Karpas-422 (cell line): Measurements from ENCODE around the gene SERAC1. TPM values are rescaled to one million over a fixed set of nuclear protein-coding genes. Genes with fewer than 3 reads are reported as not detected.

Experiments
- DNase-seq: peaks from one replicate; pipeline ENCODE4 v3.0.0-alpha.2; 2015
- H2AFZ ChIP-seq: fragments of 200-600 bp; sonication (generic); 2 replicates; pipeline ENCODE4 v1.6.1; 2014; ENCODE audit warnings: antibody characterized with exemption, low read length, mixed read lengths
- H3K27ac ChIP-seq: fragments of 200-600 bp; sonication (generic); 2 replicates; pipeline ENCODE4 v1.5.1; 2014; ENCODE audit warnings: mild to moderate bottlenecking, low read length, moderate library complexity
- H3K27me3 ChIP-seq: fragments of 200-600 bp; sonication (generic); 2 replicates; pipeline ENCODE4 v1.6.1; 2014; ENCODE audit warnings: low read length, mixed read lengths
- H3K36me3 ChIP-seq: fragments of 200-600 bp; sonication (generic); 2 replicates; pipeline ENCODE4 v1.6.1; 2014; ENCODE audit warnings: low read length, mixed read lengths; ENCODE audit not compliant: insufficient read depth
- H3K4me1 ChIP-seq: fragments of 200-600 bp; sonication (generic); 2 replicates; pipeline ENCODE4 v1.6.1; 2014; ENCODE audit warnings: mild to moderate bottlenecking, low read length, mixed read lengths
- H3K4me2 ChIP-seq: fragments of 200-600 bp; sonication (generic); 2 replicates; pipeline ENCODE4 v1.6.1; 2014; ENCODE audit warnings: low read length, low read depth, mild to moderate bottlenecking; ENCODE audit not compliant: poor library complexity, severe bottlenecking
- H3K4me3 ChIP-seq: fragments of 200-600 bp; sonication (generic); 2 replicates; pipeline ENCODE4 v1.5.1; 2014; ENCODE audit warnings: mild to moderate bottlenecking, antibody characterized with exemption, low read length, mixed read lengths
- H3K79me2 ChIP-seq: fragments of 200-600 bp; sonication (generic); 2 replicates; pipeline ENCODE4 v1.6.1; 2014; ENCODE audit warnings: mild to moderate bottlenecking, low read length, mixed read lengths
- H3K9ac ChIP-seq: fragments of 200-600 bp; sonication (generic); 2 replicates; pipeline ENCODE4 v1.6.0; 2014; ENCODE audit warnings: low read length
- H3K9me2 ChIP-seq: fragments of 200-600 bp; sonication (generic), shearing (Covaris generic); replicated peaks from 2 replicates; pipeline ENCODE4 v1.6.0; 2014; ENCODE audit warnings: mild to moderate bottlenecking, low read length, moderate library complexity; ENCODE audit not compliant: insufficient read depth
- H3K9me3 ChIP-seq: fragments of 300-700, 200-600 bp; sonication (generic); 2 replicates; pipeline ENCODE4 v1.6.1; 2014; ENCODE audit warnings: low read length, mixed read lengths
- H4K20me1 ChIP-seq: fragments of 200-600 bp; sonication (generic); 2 replicates; pipeline ENCODE4 v1.6.1; 2014; ENCODE audit warnings: mild to moderate bottlenecking, antibody characterized with exemption, low read length, low read depth; ENCODE audit not compliant: insufficient read depth
- total RNA-seq: library from RNA; depleted of rRNA; stranded (reverse); fragments of >200 nt; shearing (Covaris generic); gene quantifications from 2 replicates; pipeline ENCODE4 v1.2.3, GENCODE V29; 2014; ENCODE audit warnings: low replicate concordance

SERAC1 gene
- total RNA-seq, 1 experiment from 2014 or later, result 3.6 TPM

- Histone ChIP-seq H3K27me3 (no peaks in the 10 kb centered on the region), H3K36me3 (no peaks in the 10 kb centered on the region), H3K9me3 (no peaks in the 10 kb centered on the region), H3K4me2 (no peak overlapping the region), H3K79me2 (no peaks in the 10 kb centered on the region), H2AFZ (no peak overlapping the region), H3K9ac (no peak overlapping the region), H3K9me2 (no peaks in the 10 kb centered on the region), H4K20me1 (no peaks in the 10 kb centered on the region), H3K4me3 (no peak overlapping the region), H3K4me1 (no peaks in the 10 kb centered on the region), H3K27ac (no peak overlapping the region)
- no peak for DNase-seq
Measured at GRCh38 chr6:158124288-158124687, 43.8 kb downstream of the SERAC1 start.

- H3K9me3 ChIP-seq, result no peaks in the 10 kb centered on the region
- H3K4me2 ChIP-seq, result no peak overlapping the region
- H3K27ac ChIP-seq, result no peak overlapping the region
- no peaks in the 10 kb centered on the region for H4K20me1 ChIP-seq
- H3K9me2 ChIP-seq, result no peaks in the 10 kb centered on the region
- no peaks in the 10 kb centered on the region for H3K36me3 ChIP-seq
- H3K27me3 ChIP-seq, result no peaks in the 10 kb centered on the region
- H3K4me1 ChIP-seq, result no peaks in the 10 kb centered on the region
- no peak overlapping the region for H3K4me3 ChIP-seq
- H3K79me2 ChIP-seq, result no peaks in the 10 kb centered on the region
- no peak for DNase-seq
- H2AFZ ChIP-seq, result no peak overlapping the region
- H3K9ac ChIP-seq, result no peak overlapping the region
Measured at GRCh38 chr6:158122048-158122447, 46.0 kb downstream of the SERAC1 start.

- H3K27ac ChIP-seq, result no peak overlapping the region
- no peaks in the 10 kb centered on the region for H3K9me2 ChIP-seq
- no peaks in the 10 kb centered on the region for H4K20me1 ChIP-seq
- DNase-seq, result no peak
- H3K79me2 ChIP-seq, result no peaks in the 10 kb centered on the region
- H3K4me1 ChIP-seq, result no peaks in the 10 kb centered on the region
- H3K4me3 ChIP-seq, result no peak overlapping the region
- no peak overlapping the region for H3K9ac ChIP-seq
- H3K9me3 ChIP-seq, result no peaks in the 10 kb centered on the region
- H2AFZ ChIP-seq, result no peak overlapping the region
- H3K4me2 ChIP-seq, result no peak overlapping the region
- H3K36me3 ChIP-seq, result no peaks in the 10 kb centered on the region
- no peaks in the 10 kb centered on the region for H3K27me3 ChIP-seq
Measured at GRCh38 chr6:158121335-158121734, 46.7 kb downstream of the SERAC1 start.

GRCh38 chr6:158118886-158119285 lies 49.2 kb downstream of the SERAC1 start:
- DNase-seq, result no peak
- no peaks in the 10 kb centered on the region for H3K9me3 ChIP-seq
- H2AFZ ChIP-seq, result no peak overlapping the region
- H3K27ac ChIP-seq, result no peak overlapping the region
- H3K79me2 ChIP-seq, result no peaks in the 10 kb centered on the region
- no peak overlapping the region for H3K4me2 ChIP-seq
- no peak overlapping the region for H3K9ac ChIP-seq
- no peaks in the 10 kb centered on the region for H4K20me1 ChIP-seq
- H3K36me3 ChIP-seq, result no peaks in the 10 kb centered on the region
- no peaks in the 10 kb centered on the region for H3K27me3 ChIP-seq
- H3K4me1 ChIP-seq, result no peaks in the 10 kb centered on the region
- no peaks in the 10 kb centered on the region for H3K9me2 ChIP-seq
- H3K4me3 ChIP-seq, result no peak overlapping the region

GRCh38 chr6:158115508-158115907 lies 52.6 kb downstream of the SERAC1 start:
- no peaks in the 10 kb centered on the region for H3K9me3 ChIP-seq
- no peaks in the 10 kb centered on the region for H3K4me1 ChIP-seq
- H2AFZ ChIP-seq, result no peak overlapping the region
- no peak overlapping the region for H3K9ac ChIP-seq
- H3K79me2 ChIP-seq, result no peaks in the 10 kb centered on the region
- no peak overlapping the region for H3K27ac ChIP-seq
- H3K4me2 ChIP-seq, result no peak overlapping the region
- DNase-seq, result no peak
- H3K9me2 ChIP-seq, result no peaks in the 10 kb centered on the region
- no peak overlapping the region for H3K4me3 ChIP-seq
- no peaks in the 10 kb centered on the region for H3K36me3 ChIP-seq
- H4K20me1 ChIP-seq, result no peaks in the 10 kb centered on the region
- H3K27me3 ChIP-seq, result no peaks in the 10 kb centered on the region

GRCh38 chr6:158115102-158115501 lies 53.0 kb downstream of the SERAC1 start:
- Histone ChIP-seq H3K27me3 (no peaks in the 10 kb centered on the region), H4K20me1 (no peaks in the 10 kb centered on the region), H2AFZ (no peak overlapping the region), H3K4me3 (no peak overlapping the region), H3K36me3 (no peaks in the 10 kb centered on the region), H3K9ac (no peak overlapping the region), H3K9me2 (no peaks in the 10 kb centered on the region), H3K79me2 (no peaks in the 10 kb centered on the region), H3K4me2 (no peak overlapping the region), H3K4me1 (no peaks in the 10 kb centered on the region), H3K9me3 (no peaks in the 10 kb centered on the region), H3K27ac (no peak overlapping the region)
- no peak for DNase-seq

- DNase-seq, result no peak
- Histone ChIP-seq H3K9me3 (no peaks in the 10 kb centered on the region), H4K20me1 (no peaks in the 10 kb centered on the region), H3K27me3 (no peaks in the 10 kb centered on the region), H3K27ac (no peak overlapping the region), H3K79me2 (no peaks in the 10 kb centered on the region), H3K4me1 (no peaks in the 10 kb centered on the region), H3K9me2 (no peaks in the 10 kb centered on the region), H3K9ac (no peak overlapping the region), H3K4me3 (no peak overlapping the region), H2AFZ (no peak overlapping the region), H3K4me2 (no peak overlapping the region), H3K36me3 (no peaks in the 10 kb centered on the region)
Measured at GRCh38 chr6:158113802-158114201, 54.3 kb downstream of the SERAC1 start.

- no peak overlapping the region for H3K4me3 ChIP-seq
- no peak overlapping the region for H3K9ac ChIP-seq
- DNase-seq, result no peak
- H2AFZ ChIP-seq, result no peak overlapping the region
- H4K20me1 ChIP-seq, result no peaks in the 10 kb centered on the region
- no peaks in the 10 kb centered on the region for H3K79me2 ChIP-seq
- no peaks in the 10 kb centered on the region for H3K4me1 ChIP-seq
- no peaks in the 10 kb centered on the region for H3K9me2 ChIP-seq
- H3K9me3 ChIP-seq, result no peaks in the 10 kb centered on the region
- no peak overlapping the region for H3K27ac ChIP-seq
- no peaks in the 10 kb centered on the region for H3K36me3 ChIP-seq
- no peaks in the 10 kb centered on the region for H3K27me3 ChIP-seq
- no peak overlapping the region for H3K4me2 ChIP-seq
Measured at GRCh38 chr6:158111987-158112386, 56.1 kb downstream of the SERAC1 start.

GRCh38 chr6:158110986-158111385 lies 57.1 kb downstream of the SERAC1 start:
- Histone ChIP-seq H3K4me2 (no peak overlapping the region), H3K9ac (no peak overlapping the region), H3K9me3 (no peaks in the 10 kb centered on the region), H3K79me2 (no peaks in the 10 kb centered on the region), H3K27ac (no peak overlapping the region), H3K27me3 (no peaks in the 10 kb centered on the region), H3K36me3 (no peaks in the 10 kb centered on the region), H3K4me3 (no peak overlapping the region), H2AFZ (no peak overlapping the region), H3K9me2 (no peaks in the 10 kb centered on the region), H3K4me1 (no peaks in the 10 kb centered on the region), H4K20me1 (no peaks in the 10 kb centered on the region)
- no peak for DNase-seq
